HL-60 (cell line): ENCODE measurements around the gene NEGR1.
A peak's percentile ranks its signal among the peaks of the same experiment; 100 is the strongest.

Experiments
- POLR2AphosphoS5 ChIP-seq: IDR thresholded peaks from 2 replicates; pipeline ENCODE4 v1.6.1; 2012; ENCODE audit warnings: low read depth
- TF ChIP-seq, protein P1 (sequence below): IDR thresholded peaks from 2 replicates; pipeline ENCODE4 v1.6.1; 2012; ENCODE audit warnings: low read depth; ENCODE audit not compliant: insufficient replicate concordance
- TF ChIP-seq, protein P2 (sequence below): IDR thresholded peaks from one replicate; pipeline ENCODE4 v1.5.1; 2011; ENCODE audit warnings: low read length, control low read depth, inconsistent platforms; ENCODE audit not compliant: insufficient read depth

DNA sequence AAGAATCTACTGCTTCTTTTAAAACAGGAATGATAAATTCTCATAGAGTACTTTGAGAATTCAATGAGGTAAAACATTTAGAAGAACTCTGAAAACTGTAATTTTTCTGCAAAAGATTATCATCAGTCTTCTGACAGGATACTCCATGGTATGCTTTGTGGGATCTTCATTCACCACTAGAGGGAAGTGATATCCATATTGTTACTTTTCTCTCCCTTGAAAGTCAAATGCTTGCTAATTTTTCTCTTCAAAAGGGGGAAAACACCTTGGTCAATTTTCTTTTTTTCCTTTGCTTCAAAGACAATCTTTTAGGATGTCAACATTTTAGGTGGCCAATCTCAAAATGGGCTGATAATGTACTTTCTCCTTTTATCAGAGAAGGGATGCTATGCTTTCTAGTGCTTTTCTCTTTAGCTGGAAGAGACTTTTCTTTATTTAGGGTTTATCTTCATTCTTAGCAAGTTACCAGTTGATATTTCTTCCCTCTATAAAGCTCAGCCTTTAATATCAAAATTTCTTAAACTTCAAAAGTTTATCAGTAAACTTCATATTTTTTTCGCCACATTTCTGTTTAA is 95.5 kb downstream of the NEGR1 start:
- TF ChIP-seq, protein P1, sequence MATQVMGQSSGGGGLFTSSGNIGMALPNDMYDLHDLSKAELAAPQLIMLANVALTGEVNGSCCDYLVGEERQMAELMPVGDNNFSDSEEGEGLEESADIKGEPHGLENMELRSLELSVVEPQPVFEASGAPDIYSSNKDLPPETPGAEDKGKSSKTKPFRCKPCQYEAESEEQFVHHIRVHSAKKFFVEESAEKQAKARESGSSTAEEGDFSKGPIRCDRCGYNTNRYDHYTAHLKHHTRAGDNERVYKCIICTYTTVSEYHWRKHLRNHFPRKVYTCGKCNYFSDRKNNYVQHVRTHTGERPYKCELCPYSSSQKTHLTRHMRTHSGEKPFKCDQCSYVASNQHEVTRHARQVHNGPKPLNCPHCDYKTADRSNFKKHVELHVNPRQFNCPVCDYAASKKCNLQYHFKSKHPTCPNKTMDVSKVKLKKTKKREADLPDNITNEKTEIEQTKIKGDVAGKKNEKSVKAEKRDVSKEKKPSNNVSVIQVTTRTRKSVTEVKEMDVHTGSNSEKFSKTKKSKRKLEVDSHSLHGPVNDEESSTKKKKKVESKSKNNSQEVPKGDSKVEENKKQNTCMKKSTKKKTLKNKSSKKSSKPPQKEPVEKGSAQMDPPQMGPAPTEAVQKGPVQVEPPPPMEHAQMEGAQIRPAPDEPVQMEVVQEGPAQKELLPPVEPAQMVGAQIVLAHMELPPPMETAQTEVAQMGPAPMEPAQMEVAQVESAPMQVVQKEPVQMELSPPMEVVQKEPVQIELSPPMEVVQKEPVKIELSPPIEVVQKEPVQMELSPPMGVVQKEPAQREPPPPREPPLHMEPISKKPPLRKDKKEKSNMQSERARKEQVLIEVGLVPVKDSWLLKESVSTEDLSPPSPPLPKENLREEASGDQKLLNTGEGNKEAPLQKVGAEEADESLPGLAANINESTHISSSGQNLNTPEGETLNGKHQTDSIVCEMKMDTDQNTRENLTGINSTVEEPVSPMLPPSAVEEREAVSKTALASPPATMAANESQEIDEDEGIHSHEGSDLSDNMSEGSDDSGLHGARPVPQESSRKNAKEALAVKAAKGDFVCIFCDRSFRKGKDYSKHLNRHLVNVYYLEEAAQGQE, result no peak
- no peak for TF ChIP-seq POLR2AphosphoS5
- TF ChIP-seq, protein P2, sequence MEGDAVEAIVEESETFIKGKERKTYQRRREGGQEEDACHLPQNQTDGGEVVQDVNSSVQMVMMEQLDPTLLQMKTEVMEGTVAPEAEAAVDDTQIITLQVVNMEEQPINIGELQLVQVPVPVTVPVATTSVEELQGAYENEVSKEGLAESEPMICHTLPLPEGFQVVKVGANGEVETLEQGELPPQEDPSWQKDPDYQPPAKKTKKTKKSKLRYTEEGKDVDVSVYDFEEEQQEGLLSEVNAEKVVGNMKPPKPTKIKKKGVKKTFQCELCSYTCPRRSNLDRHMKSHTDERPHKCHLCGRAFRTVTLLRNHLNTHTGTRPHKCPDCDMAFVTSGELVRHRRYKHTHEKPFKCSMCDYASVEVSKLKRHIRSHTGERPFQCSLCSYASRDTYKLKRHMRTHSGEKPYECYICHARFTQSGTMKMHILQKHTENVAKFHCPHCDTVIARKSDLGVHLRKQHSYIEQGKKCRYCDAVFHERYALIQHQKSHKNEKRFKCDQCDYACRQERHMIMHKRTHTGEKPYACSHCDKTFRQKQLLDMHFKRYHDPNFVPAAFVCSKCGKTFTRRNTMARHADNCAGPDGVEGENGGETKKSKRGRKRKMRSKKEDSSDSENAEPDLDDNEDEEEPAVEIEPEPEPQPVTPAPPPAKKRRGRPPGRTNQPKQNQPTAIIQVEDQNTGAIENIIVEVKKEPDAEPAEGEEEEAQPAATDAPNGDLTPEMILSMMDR, result peak; percentile 5
